NCI-H146 (cell line): ENCODE data around the gene SYT6.
"Not testable (repeated sequence)": the region's sequence is repeated elsewhere in the genome, so short reads cannot be mapped to it uniquely, and the experiment has no call there.

Experiments
- DNase-seq: peaks from one replicate; lab custom pipeline; 2025; lab: John Stamatoyannopoulos, UW

The SYT6 gene

GRCh38 chr1:114075105-114075504 is 78.6 kb downstream of the SYT6 start:
- DNase-seq = no peak

GRCh38 chr1:114072246-114072645 is 81.4 kb downstream of the SYT6 start:
- no peak for DNase-seq

- not testable (repeated sequence) for DNase-seq
Measured at GRCh38 chr1:114069762-114070161, 83.9 kb downstream of the SYT6 start.

GRCh38 chr1:114068684-114069083 is 85.0 kb downstream of the SYT6 start:
- DNase-seq = not testable (repeated sequence)

GRCh38 chr1:114065671-114066070 is 88.0 kb downstream of the SYT6 start:
- not testable (repeated sequence) for DNase-seq

GRCh38 chr1:114063544-114063943 is 90.1 kb downstream of the SYT6 start:
- DNase-seq = no peak

GRCh38 chr1:114062477-114063099 is 91.1 kb downstream of the SYT6 start:
- DNase-seq = no peak

GRCh38 chr1:114061121-114061830 is 92.4 kb downstream of the SYT6 start:
- DNase-seq = no peak

GRCh38 chr1:114058236-114058635 is 95.4 kb downstream of the SYT6 start:
- DNase-seq = not testable (repeated sequence)

GRCh38 chr1:114054148-114054547 is 99.5 kb downstream of the SYT6 start:
- no peak for DNase-seq

GRCh38 chr1:114048232-114048631 is 105.4 kb downstream of the SYT6 start:
- no peak for DNase-seq

- DNase-seq = no peak
Measured at GRCh38 chr1:114043548-114043947, 110.1 kb downstream of the SYT6 start.

- no peak for DNase-seq
Measured at GRCh38 chr1:114043054-114043453, 110.6 kb downstream of the SYT6 start.

- DNase-seq = no peak
Measured at GRCh38 chr1:114040273-114041015, 113.2 kb downstream of the SYT6 start.
